GM18907 (cell line): ENCODE data around the gene VANGL2.

ENCODE experiments used
- ATAC-seq: cut with Tn5 transposase; IDR thresholded peaks from one replicate; pipeline ENCODE4 v1.9.1; 2021; ENCODE audit warnings: mild to moderate bottlenecking, moderate library complexity; ENCODE audit not compliant: unreplicated experiment

VANGL2 gene

DNA sequence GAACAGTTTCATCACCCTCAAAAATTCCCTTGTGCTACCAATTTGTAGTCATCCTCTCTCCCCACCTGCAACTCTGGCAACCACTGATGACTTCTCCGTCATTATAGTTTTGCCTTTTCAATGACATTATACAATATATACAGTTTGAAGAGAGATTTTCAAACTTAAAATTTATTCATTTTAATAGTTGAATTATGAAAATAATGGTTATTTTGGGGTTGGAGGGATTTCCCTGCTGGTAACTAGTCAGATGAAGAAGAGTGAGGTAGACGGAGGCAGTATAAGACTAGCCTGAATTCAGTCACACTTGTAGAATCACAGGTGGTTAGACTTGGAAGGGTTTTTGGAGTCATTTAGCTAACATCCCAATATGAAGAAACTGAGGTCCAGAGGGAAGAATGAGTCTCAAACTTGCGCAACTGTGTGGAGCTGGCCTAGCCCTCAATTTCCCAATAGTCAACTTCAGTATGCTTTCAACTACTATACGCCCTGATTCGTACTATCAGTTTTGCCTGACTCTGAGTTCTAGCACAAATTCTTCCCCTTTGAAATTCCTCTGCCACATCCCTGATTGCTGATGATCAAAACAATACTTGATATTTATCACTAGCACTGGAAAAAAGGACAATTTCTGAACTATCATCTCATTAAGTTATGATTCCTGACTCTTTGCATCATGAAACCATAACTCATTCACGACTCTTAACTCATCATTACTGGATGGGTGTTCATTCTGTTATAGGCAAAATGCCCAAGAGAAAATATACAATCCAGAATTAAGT lies 54.2 kb downstream of the VANGL2 start:
- peak; percentile 28 for ATAC-seq

DNA sequence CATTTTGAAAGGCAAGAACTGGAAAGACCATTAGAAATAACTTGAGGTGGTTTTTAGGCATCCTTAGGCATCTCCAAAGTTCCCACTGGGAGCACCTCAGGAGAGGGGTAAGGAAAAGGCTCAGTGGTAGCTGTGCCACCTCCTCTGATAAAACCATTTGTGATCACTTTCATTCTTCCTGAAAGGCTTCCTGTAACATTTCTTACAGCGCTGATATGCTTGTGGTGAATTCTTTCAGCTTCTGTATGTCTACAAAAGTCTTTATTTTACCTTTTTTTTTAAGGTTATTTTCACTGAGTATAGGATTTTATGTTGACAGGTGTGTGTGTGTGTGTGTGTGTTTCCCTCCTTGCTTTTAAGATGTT lies 54.8 kb downstream of the VANGL2 start:
- no peak for ATAC-seq

DNA sequence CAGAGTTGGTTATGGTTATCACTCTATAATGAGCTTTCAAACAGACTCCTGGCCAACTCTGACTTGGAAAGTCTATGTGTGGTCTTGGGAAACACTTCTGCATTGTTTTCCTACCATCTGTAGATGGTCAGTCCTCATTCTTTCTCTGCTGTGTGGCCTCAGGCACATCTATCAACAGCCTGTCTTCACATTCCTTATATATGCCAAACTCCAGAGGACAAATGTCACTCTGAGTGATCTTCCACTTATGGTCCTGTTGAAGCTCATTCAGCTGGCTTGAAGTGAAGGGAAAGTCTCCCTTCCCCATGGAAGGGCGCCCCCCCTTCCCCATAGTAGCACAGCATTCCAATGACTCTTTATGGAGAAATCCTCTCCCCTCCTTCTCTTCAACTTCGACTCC lies 58.7 kb downstream of the VANGL2 start:
- no peak for ATAC-seq

DNA sequence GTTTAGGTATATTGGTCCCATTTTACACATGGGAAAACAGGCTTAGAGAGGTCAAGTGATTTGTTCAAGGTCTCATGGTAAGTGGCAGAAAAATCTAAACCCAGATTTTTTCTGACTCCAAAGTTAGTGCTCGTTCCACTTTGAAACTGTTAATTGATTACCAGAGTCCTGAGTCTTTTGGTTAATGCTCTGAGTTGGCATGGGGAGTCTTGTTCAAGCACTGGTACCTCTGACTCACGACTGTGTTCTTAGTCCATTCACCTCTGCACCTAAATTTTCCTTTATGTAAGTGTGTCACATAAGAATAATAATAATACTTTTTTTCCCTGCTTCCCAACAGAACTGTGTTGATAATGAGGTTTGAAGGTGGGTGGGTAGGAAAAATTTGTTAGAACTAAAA lies 59.3 kb downstream of the VANGL2 start:
- ATAC-seq = no peak

DNA sequence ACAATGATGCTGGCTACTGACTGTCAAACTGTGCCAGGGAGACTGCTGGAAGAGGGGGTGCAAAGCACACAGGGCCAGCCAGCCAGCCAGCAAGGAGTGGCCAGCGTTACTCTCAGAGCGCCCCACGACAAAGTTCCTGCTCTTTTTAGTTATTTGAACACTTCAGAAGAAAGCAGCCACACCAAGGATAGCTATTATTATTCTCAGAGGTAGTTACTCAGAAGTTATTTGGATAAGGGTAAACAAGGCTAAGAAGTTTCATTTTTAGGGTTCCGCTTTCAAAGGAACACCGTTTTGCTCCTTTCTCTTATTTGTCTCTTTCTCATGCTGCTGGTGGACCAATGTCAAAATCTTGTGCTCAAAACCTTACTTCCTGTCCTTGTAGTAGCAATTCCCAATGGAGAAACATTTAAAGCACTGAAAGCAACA lies 59.9 kb downstream of the VANGL2 start:
- no peak for ATAC-seq

DNA sequence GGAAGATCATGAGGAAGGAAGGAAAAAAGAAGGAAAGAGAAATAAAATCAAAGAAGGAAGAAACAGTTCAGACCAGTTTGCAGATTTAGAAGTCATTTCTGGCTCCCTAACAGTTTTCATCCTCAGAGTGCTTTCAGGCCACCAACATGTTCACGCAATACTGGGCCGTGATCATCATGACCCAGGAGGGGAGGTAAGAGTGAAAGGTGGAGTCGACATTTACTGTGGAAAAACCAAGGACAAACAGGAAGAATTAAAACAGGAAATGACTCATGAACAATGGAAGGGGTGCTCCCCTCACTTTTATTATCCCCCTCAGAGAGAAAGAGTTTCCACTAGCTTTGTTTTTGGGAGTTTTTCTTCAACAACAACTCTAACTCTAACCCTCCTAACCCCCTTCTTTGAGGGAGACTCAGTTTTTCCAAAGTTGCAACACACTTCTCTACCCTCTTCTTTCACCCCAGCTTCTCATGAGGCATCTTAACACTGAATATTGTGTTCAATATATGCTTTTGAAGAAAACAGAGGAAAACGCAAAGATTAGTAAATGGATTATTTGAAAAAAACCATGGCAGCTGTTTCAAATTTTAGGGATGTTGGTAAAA lies 60.4 kb downstream of the VANGL2 start:
- ATAC-seq = no peak

DNA sequence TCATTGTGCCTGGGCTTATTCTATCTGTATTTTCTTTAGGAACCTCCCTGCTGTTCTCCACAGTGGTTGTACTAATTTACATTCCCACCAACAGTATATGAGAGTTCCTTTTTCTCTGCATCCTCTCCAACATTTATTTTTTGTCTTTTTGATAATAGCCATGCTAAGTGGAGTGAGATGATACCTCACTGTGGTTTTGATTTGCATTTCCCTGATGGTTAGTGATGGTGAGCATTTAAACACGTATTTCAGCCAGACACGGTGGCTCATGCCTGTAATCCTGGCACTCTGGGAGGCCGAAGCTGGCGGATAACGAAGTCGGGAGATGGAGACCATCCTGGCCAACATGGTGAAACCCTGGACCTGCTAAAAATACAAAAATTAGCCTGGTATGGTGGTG lies 64.8 kb downstream of the VANGL2 start:
- no peak for ATAC-seq

DNA sequence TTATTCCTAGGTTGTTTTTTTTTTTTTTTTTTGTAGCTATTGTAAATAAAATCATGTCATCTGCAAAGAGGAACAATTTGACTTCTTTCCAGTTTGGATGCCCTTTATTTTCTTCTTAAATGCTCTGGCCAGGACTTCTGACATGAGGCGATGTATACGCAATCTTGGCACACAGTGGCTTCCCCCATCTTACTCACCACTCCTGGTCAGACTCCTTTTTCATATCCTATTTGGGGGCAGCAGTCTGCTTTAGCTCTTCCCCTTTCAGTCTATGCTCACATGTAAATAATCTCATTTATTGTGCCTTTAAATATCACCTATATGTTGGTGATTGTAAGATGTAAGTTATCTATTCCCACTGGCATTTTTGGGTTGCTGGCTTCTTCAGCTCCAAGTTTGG lies 66.6 kb downstream of the VANGL2 start:
- ATAC-seq = no peak

DNA sequence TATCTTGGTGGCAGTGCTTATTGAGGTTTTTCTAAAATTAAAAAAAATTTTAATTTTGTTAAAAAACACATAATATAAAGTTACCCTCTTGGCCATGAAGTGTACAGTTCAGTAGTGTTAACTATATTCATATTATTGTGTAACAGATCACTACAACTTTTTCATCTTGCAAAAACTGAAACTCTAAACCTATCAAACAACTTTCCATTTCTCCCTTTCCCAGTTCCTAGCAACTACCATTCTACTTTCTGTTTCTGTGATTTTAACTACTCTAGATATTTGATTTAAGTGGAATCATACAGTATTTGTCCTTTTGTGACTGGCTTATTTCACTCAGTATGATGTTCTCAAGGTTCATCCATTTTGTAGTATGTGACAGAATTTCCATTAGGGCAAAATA lies 67.2 kb downstream of the VANGL2 start:
- no peak for ATAC-seq

DNA sequence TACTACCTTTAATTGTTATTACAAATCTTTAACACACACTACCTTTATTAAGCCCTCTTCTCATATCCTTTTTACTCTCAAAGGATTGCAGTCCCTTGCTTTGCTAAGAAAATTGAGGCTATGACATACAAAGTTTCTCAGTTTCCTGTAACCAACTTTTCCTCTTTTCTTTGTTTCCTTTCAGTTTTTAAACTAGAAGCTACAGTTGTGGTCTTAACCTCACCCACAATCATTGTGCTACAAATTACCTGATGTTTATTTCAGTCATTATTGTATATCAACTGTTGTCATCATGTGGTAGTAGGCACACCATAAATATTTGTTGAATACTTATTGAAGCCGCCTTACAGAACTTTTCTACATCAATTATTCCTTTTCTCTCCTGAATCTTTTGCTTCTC lies 70.9 kb downstream of the VANGL2 start:
- ATAC-seq = no peak

DNA sequence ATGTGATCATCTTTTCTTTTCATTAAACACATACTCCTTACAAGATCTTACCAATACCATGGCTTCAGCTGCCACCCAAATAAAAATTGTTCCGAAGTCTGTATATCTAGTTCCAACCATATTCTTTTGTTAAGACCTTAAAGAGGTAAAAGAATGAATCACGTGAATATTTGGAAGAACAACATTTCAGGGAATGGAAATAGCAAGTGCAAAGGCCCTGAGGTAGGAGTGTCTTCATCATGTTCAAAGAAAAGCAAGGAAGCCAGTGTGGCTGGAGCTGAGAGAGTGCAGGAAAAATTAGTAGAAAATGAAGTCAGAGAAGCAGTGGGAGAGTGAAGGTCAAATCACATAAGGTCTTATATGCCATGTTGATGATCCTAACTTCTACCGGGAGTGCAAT lies 71.7 kb downstream of the VANGL2 start:
- no peak for ATAC-seq

DNA sequence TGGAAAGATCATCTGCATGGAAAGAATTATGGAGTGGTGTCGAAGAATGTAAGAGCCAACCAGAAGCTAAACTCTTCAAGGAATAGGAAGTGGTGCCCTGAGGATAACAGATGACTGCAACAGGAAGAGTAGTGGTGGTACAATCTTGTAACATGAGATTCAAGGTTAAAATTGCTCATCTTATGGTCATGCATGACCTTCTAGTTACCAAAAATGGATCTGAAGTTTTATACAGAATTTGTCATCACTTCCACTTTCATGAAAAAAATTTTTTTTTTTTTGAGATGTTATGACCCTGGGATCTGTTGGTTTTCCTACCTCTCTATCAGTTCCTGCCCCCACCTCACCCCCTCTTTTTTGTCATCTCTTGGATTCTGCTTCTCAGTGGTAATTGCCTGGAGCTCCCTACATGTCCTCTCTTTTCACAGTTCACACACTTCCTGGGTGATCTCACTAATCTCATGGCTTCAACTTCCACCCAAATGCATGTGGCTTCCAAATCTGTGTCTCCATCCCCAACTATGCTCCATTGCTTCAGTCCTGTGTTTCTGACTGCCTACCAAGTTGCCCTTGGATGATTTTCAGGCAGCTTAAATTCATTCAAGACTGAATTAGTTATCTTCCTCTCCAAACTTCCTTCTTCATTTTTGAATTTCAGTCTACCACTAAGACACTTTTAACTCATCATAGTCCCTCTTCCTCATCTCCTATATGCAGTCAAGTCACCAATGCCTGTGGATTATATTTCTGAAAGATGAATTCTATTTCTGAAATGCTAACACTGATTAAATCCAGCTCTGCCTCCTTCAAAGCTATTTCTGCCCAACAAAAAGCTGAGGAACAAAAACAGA lies 74.3 kb downstream of the VANGL2 start:
- peak; percentile 63 for ATAC-seq
